Keratinocyte (primary cell): ENCODE measurements around the gene IGFBP1. TPM values are rescaled to one million over a fixed set of nuclear protein-coding genes. Genes with fewer than 3 reads are reported as not detected.

Source experiments
- DNase-seq: peaks from one replicate; pipeline ENCODE4 v3.0.0-alpha.2; 2011; ENCODE audit warnings: low read depth, missing footprints, low spot score
- FAIRE-seq: peaks from 2 replicates; lab custom pipeline; 2011; peaks lifted over from hg19 to GRCh38; lab: Jason Lieb, UNC
- H2AFZ ChIP-seq: 2 replicates; pipeline ENCODE4 v1.6.0; 2012; ENCODE audit warnings: low read length, control low read depth, inconsistent platforms; ENCODE audit not compliant: control insufficient read depth
- H3K27ac ChIP-seq: 2 replicates; pipeline ENCODE4 v1.5.1; 2011; ENCODE audit warnings: low read length; ENCODE audit not compliant: control insufficient read depth, insufficient read depth
- H3K27me3 ChIP-seq: 3 replicates; pipeline ENCODE4 v1.6.0; 2011; ENCODE audit warnings: low read length; ENCODE audit not compliant: control insufficient read depth, insufficient read depth; ENCODE audit errors: extremely low read depth
- H3K36me3 ChIP-seq, 2 experiments: 2 replicates in 1 of 2; 3 replicates in 1 of 2; pipeline ENCODE4 v1.5.1; 2011; ENCODE audit warnings: low read length in 2 of 2, mild to moderate bottlenecking in 1 of 2; ENCODE audit not compliant: control insufficient read depth in 2 of 2, insufficient read depth in 2 of 2; ENCODE audit errors: extremely low read depth in 1 of 2
- H3K4me1 ChIP-seq: 3 replicates; pipeline ENCODE4 v1.5.1; 2011; ENCODE audit warnings: low read length; ENCODE audit not compliant: control insufficient read depth, insufficient read depth; ENCODE audit errors: extremely low read depth
- H3K4me2 ChIP-seq: 3 replicates; pipeline ENCODE4 v1.6.0; 2011; ENCODE audit warnings: low read depth, low read length; ENCODE audit not compliant: control insufficient read depth, insufficient read depth; ENCODE audit errors: extremely low read depth
- H3K4me3 ChIP-seq, 3 experiments: fragments of 200-600 bp in 1 of 3; sonication (generic) in 1 of 3; 2 replicates in 2 of 3; 3 replicates in 1 of 3; pipeline ENCODE4 v1.5.1; 2011 to 2016; ENCODE audit warnings: low read length in 3 of 3, mild to moderate bottlenecking in 3 of 3, control low read depth in 2 of 3, inconsistent platforms in 1 of 3, low read depth in 1 of 3, mixed read lengths in 1 of 3, mixed run types in 1 of 3, moderate library complexity in 1 of 3; ENCODE audit not compliant: control insufficient read depth in 2 of 3, insufficient read depth in 2 of 3; ENCODE audit errors: extremely low read depth in 1 of 3
- H3K79me2 ChIP-seq: 2 replicates; pipeline ENCODE4 v1.6.0; 2012; ENCODE audit warnings: low read length; ENCODE audit not compliant: control insufficient read depth, insufficient read depth
- H3K9ac ChIP-seq: 3 replicates; pipeline ENCODE4 v1.6.0; 2011; ENCODE audit warnings: low read length; ENCODE audit not compliant: control insufficient read depth, insufficient read depth; ENCODE audit errors: extremely low read depth
- H3K9me1 ChIP-seq: 3 replicates; pipeline ENCODE4 v1.6.0; 2011; ENCODE audit warnings: low read length; ENCODE audit not compliant: control insufficient read depth, insufficient read depth; ENCODE audit errors: extremely low read depth
- H3K9me3 ChIP-seq: 2 replicates; pipeline ENCODE4 v1.5.1; 2012; ENCODE audit warnings: low read depth, low read length; ENCODE audit not compliant: control insufficient read depth
- H4K20me1 ChIP-seq: 3 replicates; pipeline ENCODE4 v1.6.0; 2011; ENCODE audit warnings: low read length; ENCODE audit not compliant: control insufficient read depth, insufficient read depth; ENCODE audit errors: extremely low read depth
- CTCF ChIP-seq, 3 experiments: IDR thresholded peaks in 1 of 3; conservative IDR thresholded peaks in 1 of 3; optimal IDR thresholded peaks in 1 of 3; 2 replicates in 2 of 3; 3 replicates in 1 of 3; pipeline versions ENCODE3 to v1.5.1; 2011; ENCODE audit warnings: low read length in 3 of 3, mild to moderate bottlenecking in 3 of 3, moderate library complexity in 2 of 3, control low read depth in 1 of 3, inconsistent platforms in 1 of 3; ENCODE audit not compliant: insufficient read depth in 2 of 3; ENCODE audit errors: extremely low read depth in 1 of 3
- EZH2 ChIP-seq: IDR thresholded peaks from one replicate; pipeline ENCODE4 v1.6.1; 2012; ENCODE audit warnings: inconsistent platforms, mild to moderate bottlenecking, low read length, moderate library complexity
- dilution Hi-C: fragments of 300-500 bp; cut with MboI; formaldehyde crosslinking; loops from one replicate; pipeline ENCODE4 v1.7.0; 2020; ENCODE audit warnings: low sequenced_read_pairs; ENCODE audit not compliant: extremely low pct_ligation_motif_present
- polyA plus RNA-seq, 5 experiments: library from polyadenylated mRNA; depleted of rRNA in 3 of 5; stranded (reverse) in 3 of 5; stranded (forward) in 1 of 5; unstranded in 1 of 5; fragments of >200 nt; gene quantifications; 1 replicate in 1 of 5; 2 replicates in 3 of 5; 3 replicates in 1 of 5; pipeline versions ENCODE4 v1.2.1 to v1.2.3, GENCODE V29; 2011 to 2012; ENCODE audit warnings: missing spikeins in 2 of 5, low read depth in 1 of 5, low replicate concordance in 1 of 5

IGFBP1 gene
- polyA plus RNA-seq, 1 donor (not counting 4 experiments of a cell fraction or from before 2014, with no cell fraction given), result not detected

GRCh38 chr7:45937301-45937700, 49.0 kb downstream of the IGFBP1 start:
- no peaks in the 10 kb centered on the region for H3K36me3 ChIP-seq
- no peak overlapping the region for H3K9ac ChIP-seq
- no peak overlapping the region for H3K27ac ChIP-seq
- no peaks in the 10 kb centered on the region for H4K20me1 ChIP-seq
- H3K4me2 ChIP-seq, result no peak overlapping the region
- no peaks in the 10 kb centered on the region for H3K9me1 ChIP-seq
- TF ChIP-seq CTCF (optimal IDR thresholded peaks at IDR 0.05 in 1 of 3, IDR thresholded peaks at IDR 0.05 in 1 of 3, conservative IDR thresholded peaks at IDR 0.05 in 1 of 3; ENCODE audit: extremely low read depth in 1 of 3, insufficient read depth in 2 of 3, low read length in 3 of 3) (no peak), EZH2 (no peak)
- H3K4me1 ChIP-seq, result no peaks in the 10 kb centered on the region
- no peak for DNase-seq
- H2AFZ ChIP-seq, result no peak overlapping the region
- H3K27me3 ChIP-seq, result peaks cover 3% of the 10 kb centered on the region
- no peaks in the 10 kb centered on the region for H3K9me3 ChIP-seq
- no peak for FAIRE-seq
- no peaks in the 10 kb centered on the region for H3K79me2 ChIP-seq
- dilution Hi-C loops, result no loop called here
- no peak overlapping the region for H3K4me3 ChIP-seq

- no peak for DNase-seq
- Histone ChIP-seq H3K4me2 (no peak overlapping the region), H3K4me3 (no peak overlapping the region), H4K20me1 (no peaks in the 10 kb centered on the region), H2AFZ (no peak overlapping the region), H3K9me3 (no peaks in the 10 kb centered on the region), H3K27ac (no peak overlapping the region), H3K9me1 (no peaks in the 10 kb centered on the region), H3K36me3 (no peaks in the 10 kb centered on the region), H3K79me2 (no peaks in the 10 kb centered on the region), H3K4me1 (no peaks in the 10 kb centered on the region), H3K27me3 (peaks cover 3% of the 10 kb centered on the region), H3K9ac (no peak overlapping the region)
- TF ChIP-seq EZH2 (no peak), CTCF (optimal IDR thresholded peaks at IDR 0.05 in 1 of 3, IDR thresholded peaks at IDR 0.05 in 1 of 3, conservative IDR thresholded peaks at IDR 0.05 in 1 of 3; ENCODE audit: extremely low read depth in 1 of 3, insufficient read depth in 2 of 3, low read length in 3 of 3) (no peak)
- dilution Hi-C loops, result no loop called here
- no peak for FAIRE-seq
Observed at GRCh38 chr7:45937862-45938261, 49.6 kb downstream of the IGFBP1 start.
